K562 (cell line): ENCODE results near the gene DGLUCY.

ENCODE experiments used
- CBX5 ChIP-seq: IDR thresholded peaks from 2 replicates; pipeline ENCODE4 v1.6.1; 2014; ENCODE audit warnings: low read depth, borderline replicate concordance
- EP400 ChIP-seq: fragments of 450-650 bp; IDR thresholded peaks from 2 replicates; pipeline ENCODE4 v1.6.1; 2017; ENCODE audit warnings: antibody characterized with exemption, mild to moderate bottlenecking, moderate library complexity
- HNRNPUL1 ChIP-seq: fragments of 200-400 bp; formaldehyde crosslinking; IDR thresholded peaks from 2 replicates; pipeline ENCODE4 v1.6.1; 2017; ENCODE audit warnings: low read length
- JUND ChIP-seq, 2 experiments: IDR thresholded peaks; 2 replicates in 1 of 2; 3 replicates in 1 of 2; pipeline ENCODE4 v1.6.1; 2011; ENCODE audit warnings: borderline replicate concordance in 2 of 2, low read depth in 2 of 2, low read length in 2 of 2, improper control_type of control experiment in 1 of 2, missing biosample characterization in 1 of 2, missing genetic modification characterization in 1 of 2, missing genetic modification reagents in 1 of 2
- MAZ ChIP-seq, 2 experiments: fragments of 450-650 bp in 1 of 2; sonication (generic) in 1 of 2; formaldehyde crosslinking; IDR thresholded peaks in 1 of 2; conservative IDR thresholded peaks in 1 of 2; 2 replicates each; pipeline versions ENCODE4 v1.4.0 to v1.5.0; 2020; ENCODE audit warnings: mild to moderate bottlenecking in 1 of 2, missing genetic modification reagents in 1 of 2
- MEF2A ChIP-seq: IDR thresholded peaks from 2 replicates; pipeline ENCODE4 v1.6.1; 2011; ENCODE audit warnings: low read depth, mild to moderate bottlenecking, low read length, moderate library complexity; ENCODE audit not compliant: control insufficient read depth
- TGIF2 ChIP-seq: sonication (generic); formaldehyde crosslinking; IDR thresholded peaks from 2 replicates; pipeline ENCODE4 v1.8.1; 2022; ENCODE audit warnings: mild to moderate bottlenecking, missing genetic modification reagents, moderate library complexity
- TF ChIP-seq, protein P1 (sequence below): fragments of 450-650 bp; formaldehyde crosslinking; IDR thresholded peaks from 2 replicates; pipeline ENCODE4 v1.4.0; 2022; ENCODE audit warnings: missing genetic modification characterization
- TF ChIP-seq, protein P2 (sequence below), 3 experiments: IDR thresholded peaks in 2 of 3; conservative IDR thresholded peaks in 1 of 3; 2 replicates each; pipeline ENCODE4 v1.5.1; 2011 to 2012; ENCODE audit warnings: low read length in 3 of 3, mild to moderate bottlenecking in 3 of 3, control low read depth in 2 of 3, improper control_type of control experiment in 1 of 3, inconsistent platforms in 1 of 3, low read depth in 1 of 3, mixed read lengths in 1 of 3, moderate library complexity in 1 of 3; ENCODE audit not compliant: insufficient read depth in 2 of 3

DNA sequence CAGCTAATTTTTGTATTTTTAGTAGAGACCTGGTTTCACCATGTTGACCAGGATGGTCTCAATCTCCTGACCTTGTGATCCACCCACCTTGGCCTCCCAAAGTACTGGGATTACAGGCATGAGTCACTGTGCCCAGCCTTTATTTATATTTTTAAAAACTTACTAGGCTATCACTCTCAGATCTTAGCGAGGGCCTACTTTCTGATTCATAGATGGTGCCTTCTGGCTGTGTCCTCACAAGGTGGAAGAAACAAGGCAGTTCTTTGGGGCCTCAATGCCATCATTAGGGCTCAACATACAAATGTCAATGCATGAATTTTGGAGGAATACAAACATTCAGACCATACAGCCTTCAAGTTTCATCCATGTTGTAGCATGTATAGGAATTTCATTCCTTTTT, 2.4 kb upstream of the DGLUCY start:
- no peak for TF ChIP-seq EP400
- no peak for TF ChIP-seq MAZ (CRISPR knock-in tag; conservative IDR thresholded peaks at IDR 0.05 in 1 of 2, IDR thresholded peaks at IDR 0.05 in 1 of 2)
- TF ChIP-seq MEF2A = no peak
- TF ChIP-seq, protein P1, sequence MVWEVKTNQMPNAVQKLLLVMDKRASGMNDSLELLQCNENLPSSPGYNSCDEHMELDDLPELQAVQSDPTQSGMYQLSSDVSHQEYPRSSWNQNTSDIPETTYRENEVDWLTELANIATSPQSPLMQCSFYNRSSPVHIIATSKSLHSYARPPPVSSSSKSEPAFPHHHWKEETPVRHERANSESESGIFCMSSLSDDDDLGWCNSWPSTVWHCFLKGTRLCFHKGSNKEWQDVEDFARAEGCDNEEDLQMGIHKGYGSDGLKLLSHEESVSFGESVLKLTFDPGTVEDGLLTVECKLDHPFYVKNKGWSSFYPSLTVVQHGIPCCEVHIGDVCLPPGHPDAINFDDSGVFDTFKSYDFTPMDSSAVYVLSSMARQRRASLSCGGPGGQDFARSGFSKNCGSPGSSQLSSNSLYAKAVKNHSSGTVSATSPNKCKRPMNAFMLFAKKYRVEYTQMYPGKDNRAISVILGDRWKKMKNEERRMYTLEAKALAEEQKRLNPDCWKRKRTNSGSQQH (CRISPR knock-in tag) = no peak
- TF ChIP-seq HNRNPUL1 = no peak
- TF ChIP-seq CBX5 = no peak
- TF ChIP-seq JUND (IDR thresholded peaks at IDR 0.05; ENCODE audit: borderline replicate concordance, low read depth, low read length) = no peak
- no peak for TF ChIP-seq JUND (tag; IDR thresholded peaks at IDR 0.05; ENCODE audit: borderline replicate concordance, low read depth, low read length)
- no peak for TF ChIP-seq TGIF2 (CRISPR knock-in tag)
- TF ChIP-seq, protein P2, sequence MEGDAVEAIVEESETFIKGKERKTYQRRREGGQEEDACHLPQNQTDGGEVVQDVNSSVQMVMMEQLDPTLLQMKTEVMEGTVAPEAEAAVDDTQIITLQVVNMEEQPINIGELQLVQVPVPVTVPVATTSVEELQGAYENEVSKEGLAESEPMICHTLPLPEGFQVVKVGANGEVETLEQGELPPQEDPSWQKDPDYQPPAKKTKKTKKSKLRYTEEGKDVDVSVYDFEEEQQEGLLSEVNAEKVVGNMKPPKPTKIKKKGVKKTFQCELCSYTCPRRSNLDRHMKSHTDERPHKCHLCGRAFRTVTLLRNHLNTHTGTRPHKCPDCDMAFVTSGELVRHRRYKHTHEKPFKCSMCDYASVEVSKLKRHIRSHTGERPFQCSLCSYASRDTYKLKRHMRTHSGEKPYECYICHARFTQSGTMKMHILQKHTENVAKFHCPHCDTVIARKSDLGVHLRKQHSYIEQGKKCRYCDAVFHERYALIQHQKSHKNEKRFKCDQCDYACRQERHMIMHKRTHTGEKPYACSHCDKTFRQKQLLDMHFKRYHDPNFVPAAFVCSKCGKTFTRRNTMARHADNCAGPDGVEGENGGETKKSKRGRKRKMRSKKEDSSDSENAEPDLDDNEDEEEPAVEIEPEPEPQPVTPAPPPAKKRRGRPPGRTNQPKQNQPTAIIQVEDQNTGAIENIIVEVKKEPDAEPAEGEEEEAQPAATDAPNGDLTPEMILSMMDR (IDR thresholded peaks at IDR 0.05 in 2 of 3, conservative IDR thresholded peaks at IDR 0.05 in 1 of 3; ENCODE audit: insufficient read depth in 2 of 3, low read depth in 1 of 3, low read length in 3 of 3) = no peak
